Retinal pigment epithelial cell (primary cell): ENCODE results near the gene IKBKE.

Experiments used
- DNase-seq: peaks from one replicate; pipeline ENCODE4 v3.0.0-alpha.2; 2010; ENCODE audit warnings: low read depth
- H3K4me3 ChIP-seq: 2 replicates; pipeline ENCODE4 v1.5.1; 2011; ENCODE audit warnings: mild to moderate bottlenecking, low read length, control low read depth, moderate library complexity
- CTCF ChIP-seq: conservative IDR thresholded peaks from 2 replicates; pipeline ENCODE4 v1.5.1; 2011; ENCODE audit warnings: low read depth, low read length, control low read depth, inconsistent platforms

The IKBKE gene

DNA sequence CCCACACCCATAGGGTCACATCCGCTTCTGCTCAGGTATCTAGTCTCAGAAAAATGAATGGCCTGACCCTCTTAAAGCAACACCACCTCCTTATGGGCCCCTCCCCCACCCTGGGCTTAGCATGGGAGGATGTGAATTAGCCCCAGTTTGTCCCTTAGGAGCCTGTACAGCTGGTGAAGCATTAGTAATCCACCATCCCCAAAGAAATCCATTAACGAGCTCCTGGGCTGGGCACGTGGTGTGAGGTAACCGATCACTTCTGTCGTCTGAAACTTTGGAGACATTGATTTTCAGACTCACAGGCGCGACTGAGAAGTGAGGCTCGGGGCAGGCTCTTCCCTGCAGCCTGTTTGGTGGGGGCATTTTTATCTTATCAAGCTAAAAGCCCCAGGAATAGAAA lies 47.5 kb downstream of the IKBKE start:
- DNase-seq, result no peak
- H3K4me3 ChIP-seq, result no peak overlapping the region
- TF ChIP-seq CTCF, result no peak

DNA sequence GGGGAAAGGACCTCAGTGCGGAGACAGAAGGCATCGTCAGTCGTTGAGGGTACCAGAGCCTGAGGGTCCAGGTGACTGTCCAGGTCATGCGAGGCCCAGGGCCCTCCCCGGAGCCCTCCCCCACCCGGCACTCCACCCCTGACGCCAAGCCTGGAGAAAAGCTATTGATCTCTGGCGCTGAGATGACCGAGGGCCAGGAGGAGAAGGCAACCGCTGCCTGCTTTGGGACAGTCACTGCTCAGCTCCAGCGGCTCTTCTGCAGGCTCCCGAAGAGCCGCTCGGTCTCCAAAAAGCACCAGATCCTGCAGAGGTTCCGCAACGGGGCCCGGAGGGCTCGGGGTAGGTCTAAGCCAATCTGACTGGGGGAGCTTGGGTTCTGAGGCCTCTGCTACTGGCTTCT lies 47.9 kb downstream of the IKBKE start:
- no peak overlapping the region for H3K4me3 ChIP-seq
- no peak for TF ChIP-seq CTCF
- DNase-seq, result no peak

DNA sequence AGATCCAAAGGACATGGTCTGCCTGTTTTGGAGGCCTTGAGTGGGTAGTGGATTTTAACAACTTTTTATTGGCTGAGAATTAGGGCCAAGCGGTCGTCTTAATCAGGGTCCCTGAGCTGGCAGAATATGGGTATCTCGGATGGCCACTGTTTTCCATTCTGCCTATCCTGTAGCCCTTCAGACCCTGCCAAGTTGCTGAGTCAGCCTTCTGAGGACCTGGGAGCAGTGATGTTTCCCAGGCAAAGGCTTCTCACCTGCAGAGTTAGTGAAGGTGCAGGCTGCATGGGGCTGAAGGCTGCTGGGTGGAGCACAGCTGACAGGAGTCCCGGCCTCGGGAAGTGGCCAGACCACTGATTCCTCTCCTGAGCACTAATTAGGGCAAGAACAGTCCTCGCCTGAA lies 48.5 kb downstream of the IKBKE start:
- TF ChIP-seq CTCF, result no peak
- DNase-seq, result no peak
- H3K4me3 ChIP-seq, result no peak overlapping the region

- no peak for TF ChIP-seq CTCF
- no peak overlapping the region for H3K4me3 ChIP-seq
- DNase-seq, result no peak
These were observed 50.9 kb downstream of the IKBKE start for GRCh38 chr1:206521127-206521526.

DNA sequence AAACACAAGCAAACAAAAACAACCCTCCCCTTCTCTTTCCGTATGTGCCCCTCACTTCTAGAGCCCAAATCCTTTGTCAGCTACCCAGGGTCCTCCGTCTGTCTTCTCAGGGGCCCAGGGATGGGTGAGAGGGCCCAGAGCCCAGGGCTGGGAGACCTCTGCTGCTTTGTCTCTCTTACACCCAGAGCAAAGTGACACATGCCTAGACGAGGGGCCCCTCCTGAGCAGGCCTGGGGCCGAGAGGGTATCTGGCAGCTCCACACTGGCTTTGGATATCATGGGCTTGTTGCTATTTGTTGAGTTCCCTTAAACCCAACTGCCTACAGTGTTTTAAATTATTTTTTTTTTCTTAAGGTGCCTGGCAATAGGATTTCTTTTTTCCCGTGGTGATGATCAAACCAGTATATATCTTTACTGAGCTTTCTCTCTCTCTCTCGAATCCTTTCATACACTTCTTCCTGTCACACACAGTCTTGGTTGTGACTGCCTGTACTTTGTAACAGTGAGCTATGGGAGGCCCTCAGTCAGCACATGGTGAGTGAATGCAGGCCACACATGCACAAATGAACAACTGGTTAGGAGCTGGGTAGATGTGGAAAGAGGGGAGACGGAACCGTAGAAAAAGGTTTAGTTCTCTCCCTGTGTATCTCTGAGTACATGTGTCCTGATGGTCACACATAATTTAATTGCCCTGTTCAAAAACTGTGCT lies 51.6 kb downstream of the IKBKE start:
- H3K4me3 ChIP-seq, result no peak overlapping the region
- TF ChIP-seq CTCF, result no peak
- DNase-seq, result no peak

DNA sequence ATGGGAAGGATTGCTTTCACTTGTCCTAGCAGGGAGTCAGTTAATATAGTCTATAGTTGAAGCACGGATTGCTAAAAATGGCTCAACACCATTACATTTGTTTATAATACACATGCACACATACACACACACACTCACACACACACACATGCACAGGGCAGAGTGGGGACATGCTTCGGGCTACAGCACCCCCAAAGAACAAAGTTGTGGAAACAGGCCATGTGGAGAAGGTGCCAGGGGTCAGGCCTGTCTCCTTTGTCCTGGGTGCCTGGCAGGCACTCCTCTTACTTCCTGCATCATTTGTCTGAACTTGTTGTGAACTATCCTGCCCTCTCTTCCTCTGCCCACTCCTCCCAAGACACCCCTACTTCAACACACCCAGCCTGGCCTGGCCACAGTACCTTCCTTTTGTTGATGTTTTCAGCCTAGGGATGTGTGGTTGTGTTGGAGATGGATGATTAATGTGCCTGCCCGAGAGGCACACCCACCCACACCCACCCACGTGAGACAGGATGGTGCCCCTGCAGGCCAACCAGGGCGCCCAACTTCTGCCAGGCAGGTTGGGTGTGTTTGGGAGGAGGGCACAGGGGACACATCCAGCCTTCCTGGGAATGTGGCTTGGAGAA lies 54.6 kb downstream of the IKBKE start:
- no peak overlapping the region for H3K4me3 ChIP-seq
- no peak for DNase-seq
- no peak for TF ChIP-seq CTCF
